ENCODE measurements around the gene CTF1.
"Not testable (repeated sequence)": the region's sequence is repeated elsewhere in the genome, so short reads cannot be mapped to it uniquely, and the experiment has no call there.

The CTF1 gene, protein sequence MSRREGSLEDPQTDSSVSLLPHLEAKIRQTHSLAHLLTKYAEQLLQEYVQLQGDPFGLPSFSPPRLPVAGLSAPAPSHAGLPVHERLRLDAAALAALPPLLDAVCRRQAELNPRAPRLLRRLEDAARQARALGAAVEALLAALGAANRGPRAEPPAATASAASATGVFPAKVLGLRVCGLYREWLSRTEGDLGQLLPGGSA

DNA sequence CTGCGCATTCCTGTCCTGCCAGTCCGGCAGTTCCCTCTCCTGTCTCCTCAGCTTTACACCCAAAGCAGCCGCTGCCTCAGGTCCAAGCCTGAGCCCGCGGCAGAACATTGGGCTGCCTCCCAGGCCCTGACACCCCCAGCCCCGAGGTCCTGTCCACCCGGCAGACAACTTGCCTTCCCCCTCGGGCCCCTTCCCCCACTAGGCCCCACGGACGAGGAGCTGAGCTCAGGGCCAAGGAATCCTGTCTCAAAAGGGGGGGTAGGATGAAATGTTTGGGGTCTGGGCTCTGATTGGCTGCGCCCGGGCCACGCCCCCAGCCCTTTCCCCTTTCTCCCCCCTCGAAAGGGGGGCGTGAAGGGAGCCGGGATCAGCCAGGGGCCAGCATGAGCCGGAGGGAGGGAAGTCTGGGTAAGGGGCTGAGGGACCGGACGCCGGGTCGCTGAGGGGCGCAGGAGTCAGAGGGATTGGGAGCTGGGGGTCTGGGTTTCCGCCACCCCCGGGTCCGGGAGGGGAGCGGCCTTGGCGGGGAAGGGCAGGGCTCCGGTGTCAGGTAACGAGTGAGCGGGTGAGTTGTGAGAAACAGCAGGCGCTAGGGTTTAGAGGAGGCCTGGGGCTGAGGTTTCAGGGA is at the start of gene CTF1:
TSS of gene CTF1 (plus strand) at position 354 of the 628 bp plus-strand sequence. CDS start at position 384, 30 bp downstream.
- DNase-seq (ENCODE audit: low read depth), result no peak

DNA sequence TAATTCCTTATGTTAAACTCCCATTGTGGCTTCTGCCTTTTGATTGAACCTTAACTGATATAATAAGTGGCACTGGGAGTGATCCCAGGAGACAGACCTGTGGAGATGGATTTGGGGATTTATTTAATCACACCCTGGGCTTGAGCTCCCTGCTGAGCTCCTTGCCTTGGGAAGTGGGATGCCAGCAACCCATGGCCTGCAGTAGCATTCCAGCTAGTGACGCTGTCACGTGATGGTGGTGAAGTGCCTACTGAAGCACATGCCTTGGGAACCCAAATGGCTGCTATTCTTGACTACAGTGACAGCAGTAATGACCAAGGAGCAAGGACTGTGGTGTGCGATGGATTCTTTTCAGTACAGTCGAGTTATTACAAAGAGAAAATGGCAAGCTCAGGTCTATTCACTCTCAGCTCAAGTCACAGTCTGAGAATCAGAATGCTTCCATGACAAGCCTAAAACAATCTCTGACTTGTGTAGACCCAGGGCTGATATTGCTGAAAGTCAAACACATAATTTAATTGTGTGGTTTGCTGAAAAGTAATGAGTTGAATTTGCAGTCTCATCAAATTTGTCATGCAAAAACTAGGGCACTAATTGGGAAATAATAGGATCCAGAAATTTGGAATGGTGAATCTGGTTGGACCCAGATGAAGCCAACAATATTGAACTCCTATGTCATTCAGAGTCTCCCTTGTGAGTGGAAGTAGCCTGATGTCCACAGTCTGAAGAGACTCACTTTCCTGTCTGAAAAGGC is 49.6 kb upstream of the CTF1 start:
- no peak for DNase-seq (ENCODE audit: low read depth)

DNA sequence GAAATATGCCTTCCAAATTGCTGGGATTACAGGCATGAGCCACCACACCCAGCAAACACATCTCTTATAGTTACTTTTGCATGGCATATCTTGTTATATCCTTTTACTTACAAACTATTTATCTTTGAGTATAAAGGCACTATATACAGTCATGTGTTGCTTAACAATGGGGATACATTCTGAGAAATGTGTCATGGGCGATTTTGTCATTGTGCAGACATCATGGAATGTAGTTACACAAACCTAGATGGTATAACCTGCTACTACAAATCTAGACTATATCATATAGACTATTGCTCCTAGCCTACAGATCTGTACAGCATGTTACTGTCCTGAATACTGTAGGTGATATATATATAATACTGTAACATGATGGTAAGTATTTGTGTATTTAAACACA is 46.2 kb upstream of the CTF1 start:
- no peak for DNase-seq (ENCODE audit: low read depth)

DNA sequence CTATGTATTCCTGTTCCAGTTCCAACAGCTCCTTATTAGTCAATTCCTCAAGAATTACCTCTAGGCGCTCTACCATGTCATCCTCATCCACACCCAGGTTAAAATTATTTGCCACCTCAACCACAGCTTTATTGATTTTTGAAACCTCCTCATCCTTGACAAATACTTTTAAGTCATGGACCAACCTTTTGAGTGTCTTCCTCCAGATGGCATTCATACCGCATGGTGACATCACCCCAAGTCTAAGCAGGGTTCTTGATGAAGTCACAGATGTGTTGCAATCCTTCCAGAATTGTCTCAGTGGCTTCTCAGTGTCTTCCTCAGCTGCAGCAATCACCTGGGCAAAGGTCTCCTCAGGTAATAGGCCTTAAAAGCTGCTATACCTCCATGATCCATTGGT is 42.7 kb upstream of the CTF1 start:
- no peak for DNase-seq (ENCODE audit: low read depth)

DNA sequence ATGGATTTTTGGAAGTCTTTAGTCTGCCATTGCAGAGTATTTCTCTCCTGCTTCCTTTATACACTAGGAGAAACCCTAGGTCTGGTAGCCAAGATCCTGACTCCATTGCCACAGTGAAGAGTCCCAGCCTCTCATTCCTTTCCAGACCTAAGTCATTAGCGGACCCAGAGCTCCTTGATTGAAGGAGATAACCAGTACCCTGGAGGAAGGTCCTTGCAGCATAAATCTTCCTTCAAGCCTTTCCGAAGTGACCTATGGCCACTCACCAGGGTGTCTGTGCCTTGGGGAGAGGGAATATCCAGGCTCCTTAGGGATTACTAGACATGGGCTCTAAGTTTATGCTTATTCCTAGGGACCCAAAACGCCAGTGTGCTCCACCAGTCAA is 38.3 kb upstream of the CTF1 start:
- DNase-seq (ENCODE audit: low read depth), result no peak

DNA sequence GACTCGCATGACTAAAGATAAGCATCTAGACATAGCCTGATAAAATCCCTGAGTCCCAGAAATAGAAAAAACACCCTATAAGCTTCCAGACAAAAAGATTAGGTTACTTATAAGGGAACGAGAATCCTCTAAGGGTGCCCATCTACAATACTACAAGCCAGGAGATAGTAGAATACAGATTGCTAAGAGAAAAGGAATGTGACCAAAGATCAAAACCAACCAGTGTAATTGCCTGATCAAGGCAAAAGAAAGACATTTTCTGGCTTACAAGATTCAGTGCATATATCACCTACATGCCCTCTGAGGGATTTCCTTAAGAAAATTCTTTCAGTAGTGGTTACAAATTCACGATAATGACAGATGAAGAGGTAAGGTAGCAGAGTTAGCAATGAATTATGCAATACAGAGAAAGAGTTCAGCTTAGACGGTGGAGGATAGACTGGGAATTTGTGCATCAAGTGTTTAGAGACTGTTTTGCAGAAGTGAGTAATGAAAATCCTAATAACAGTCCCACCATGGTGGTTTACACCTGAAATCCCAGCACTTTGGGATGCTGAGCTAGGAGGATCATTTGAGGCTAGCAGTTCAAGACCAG is 37.5 kb upstream of the CTF1 start:
- no peak for DNase-seq (ENCODE audit: low read depth)

DNA sequence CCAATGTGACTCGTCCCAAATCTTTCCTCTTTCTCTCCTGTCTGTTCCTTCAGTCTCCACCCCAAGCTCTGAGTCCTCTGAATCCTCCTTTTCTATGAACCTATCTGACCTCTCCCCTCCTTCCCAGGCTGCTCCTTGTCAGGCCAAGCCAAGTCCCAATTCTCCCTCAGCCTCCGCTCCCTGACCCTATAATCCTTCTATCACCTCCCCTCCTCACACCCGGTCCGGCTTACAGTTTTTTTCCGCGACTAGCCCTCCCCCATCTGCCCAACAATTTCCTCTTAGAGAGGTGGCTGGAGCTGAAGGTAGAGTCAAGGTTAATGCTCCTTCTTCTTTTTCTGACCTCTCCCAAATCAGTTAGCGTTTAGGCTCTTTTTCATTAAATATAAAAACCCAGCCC is 35.7 kb upstream of the CTF1 start:
- DNase-seq (ENCODE audit: low read depth), result not testable (repeated sequence)

DNA sequence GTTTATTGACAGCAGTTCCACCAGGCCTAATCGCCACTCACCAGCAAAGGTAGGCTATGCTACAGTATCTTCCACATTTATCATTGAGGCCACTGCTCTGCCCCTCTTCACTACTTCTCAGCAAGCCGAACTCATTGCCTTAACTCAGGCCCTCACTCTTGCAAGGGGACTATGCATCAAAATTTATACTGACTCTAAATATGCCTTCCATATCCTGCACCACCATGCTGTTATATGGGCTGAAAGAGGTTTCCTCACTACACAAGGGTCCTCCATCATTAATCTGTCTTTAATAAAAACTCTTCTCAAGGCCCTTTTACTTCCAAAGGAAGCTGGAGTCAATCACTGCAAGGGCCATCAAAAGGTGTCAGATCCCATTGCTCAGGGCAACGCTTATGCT is 33.2 kb upstream of the CTF1 start:
- not testable (repeated sequence) for DNase-seq (ENCODE audit: low read depth)

DNA sequence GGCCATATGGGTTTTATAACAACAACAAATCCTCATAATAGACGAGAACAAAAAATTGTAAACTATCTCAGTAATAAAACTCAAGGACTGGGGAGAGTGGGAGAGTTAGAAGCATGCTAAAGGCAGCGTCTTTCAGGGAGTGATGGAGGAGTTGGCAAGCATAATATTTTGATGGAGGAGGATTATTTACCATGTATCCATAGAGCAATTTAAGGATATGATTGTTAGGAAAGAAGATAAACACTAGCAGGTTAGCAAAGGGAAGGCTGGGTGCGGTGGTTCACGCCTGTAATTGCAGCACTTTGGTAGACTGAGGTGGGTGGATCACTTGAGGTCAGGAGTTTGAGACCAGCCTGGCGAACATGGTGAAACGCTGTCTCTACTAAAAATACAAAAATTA is 30.4 kb upstream of the CTF1 start:
- DNase-seq (ENCODE audit: low read depth), result no peak

DNA sequence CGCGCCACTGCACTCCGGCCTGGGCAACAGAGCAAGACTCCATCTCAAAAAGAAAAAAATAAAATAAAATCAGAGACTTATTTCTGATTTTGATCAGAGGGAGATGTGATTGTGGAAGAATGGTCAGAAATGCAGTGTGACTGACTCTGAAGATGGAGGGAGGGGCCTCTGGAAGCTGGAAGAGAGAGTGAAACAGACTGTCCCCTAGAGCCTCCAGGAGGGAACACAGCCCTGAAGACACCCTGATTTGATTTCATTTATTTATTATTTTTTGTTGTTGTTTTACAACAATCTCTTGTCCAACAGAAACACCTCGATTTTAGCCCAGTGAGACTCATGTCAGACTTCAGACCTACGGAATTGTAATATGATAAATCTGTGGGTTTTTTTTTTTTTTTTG is 28.7 kb upstream of the CTF1 start:
- no peak for DNase-seq (ENCODE audit: low read depth)

DNA sequence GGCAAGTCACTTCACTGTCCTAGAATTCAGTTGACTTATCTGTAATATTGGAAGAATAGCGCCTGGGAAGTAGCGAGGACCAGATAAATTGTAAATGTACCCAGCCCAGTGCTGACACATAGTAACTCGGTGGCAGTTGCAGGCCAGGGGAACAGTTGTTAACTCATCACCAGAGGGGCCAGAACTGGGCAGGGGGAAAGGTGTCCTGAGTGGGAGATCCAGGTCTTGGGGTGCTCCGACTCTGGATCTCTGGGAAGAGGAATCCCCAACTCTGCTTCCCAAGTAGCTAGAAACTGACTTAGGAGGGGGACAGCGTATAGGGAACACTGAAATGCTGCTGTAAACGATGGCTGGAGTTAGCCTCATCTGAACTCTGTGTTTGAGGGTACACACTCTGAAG is 25.5 kb upstream of the CTF1 start:
- no peak for DNase-seq (ENCODE audit: low read depth)

DNA sequence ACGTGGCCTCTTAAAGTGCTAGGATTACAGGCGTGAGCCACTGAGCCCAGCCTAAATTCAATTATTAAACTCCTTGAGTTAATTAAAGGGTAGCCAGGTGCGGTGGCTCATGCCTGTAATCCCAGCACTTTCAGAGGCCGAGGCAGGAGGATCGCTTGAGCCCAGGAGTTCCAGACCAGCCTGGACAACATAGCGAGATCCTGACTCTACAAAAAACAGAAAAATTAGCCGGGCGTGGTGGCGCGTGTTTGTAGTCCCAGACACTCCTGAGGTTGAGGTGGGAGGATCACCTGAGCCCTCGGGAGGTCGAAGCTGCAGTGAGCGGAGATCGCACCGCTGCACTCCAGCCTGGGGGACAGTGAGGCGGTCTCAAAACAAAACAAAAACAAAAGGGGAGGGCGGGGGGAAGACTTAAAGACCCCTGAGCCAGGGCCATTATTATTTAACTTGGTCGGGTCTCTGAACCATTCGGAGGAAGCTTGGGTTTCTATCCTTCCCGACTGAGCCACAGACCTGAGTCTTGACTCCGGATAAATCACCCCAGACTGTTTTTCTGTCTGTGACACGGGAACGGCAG is 22.1 kb upstream of the CTF1 start:
- DNase-seq (ENCODE audit: low read depth), result no peak

DNA sequence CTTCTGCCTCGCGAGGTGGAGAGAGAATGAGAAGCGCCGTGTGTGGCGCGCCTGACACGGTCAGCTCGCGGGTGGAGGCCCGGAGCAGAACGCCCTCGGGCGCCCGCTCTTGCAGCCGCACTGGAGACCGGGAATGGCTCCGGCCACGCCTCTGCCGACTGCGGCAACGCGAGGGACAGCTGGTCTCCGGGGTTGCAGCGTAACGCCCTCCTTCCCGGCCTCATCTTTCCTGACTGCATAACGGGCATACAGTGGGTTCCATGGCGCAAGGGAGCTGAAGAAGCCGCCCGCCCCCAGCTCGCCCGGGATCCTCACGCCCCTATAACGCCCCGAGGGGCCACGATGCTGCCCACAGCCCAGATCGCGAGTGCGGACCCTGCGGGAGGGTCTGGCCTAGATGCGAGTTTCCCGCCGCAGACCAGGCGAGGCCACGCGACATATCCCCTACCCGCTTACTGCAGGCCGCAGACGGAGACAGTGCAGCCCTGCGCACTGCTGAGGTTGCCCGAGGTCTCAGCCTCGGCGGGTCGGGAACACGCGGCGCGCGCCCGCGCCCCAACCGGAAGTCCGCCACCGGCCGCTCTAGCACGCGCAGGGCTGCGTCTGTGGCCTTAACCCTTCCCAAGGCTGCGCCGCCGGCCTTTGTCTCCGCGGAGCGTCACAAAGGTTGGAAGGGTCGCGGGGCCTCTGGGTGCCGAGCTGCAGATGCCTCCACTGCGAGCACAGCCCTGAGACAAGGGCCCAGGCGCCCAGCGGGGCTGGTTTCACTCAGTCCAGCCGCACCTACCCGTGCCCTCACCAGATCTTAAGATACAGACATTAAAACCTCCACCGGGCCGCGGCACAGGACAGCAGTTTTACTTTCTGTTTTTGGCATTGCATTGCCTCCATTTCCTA is 21.3 kb upstream of the CTF1 start:
- DNase-seq (ENCODE audit: low read depth), result peak; percentile 87

DNA sequence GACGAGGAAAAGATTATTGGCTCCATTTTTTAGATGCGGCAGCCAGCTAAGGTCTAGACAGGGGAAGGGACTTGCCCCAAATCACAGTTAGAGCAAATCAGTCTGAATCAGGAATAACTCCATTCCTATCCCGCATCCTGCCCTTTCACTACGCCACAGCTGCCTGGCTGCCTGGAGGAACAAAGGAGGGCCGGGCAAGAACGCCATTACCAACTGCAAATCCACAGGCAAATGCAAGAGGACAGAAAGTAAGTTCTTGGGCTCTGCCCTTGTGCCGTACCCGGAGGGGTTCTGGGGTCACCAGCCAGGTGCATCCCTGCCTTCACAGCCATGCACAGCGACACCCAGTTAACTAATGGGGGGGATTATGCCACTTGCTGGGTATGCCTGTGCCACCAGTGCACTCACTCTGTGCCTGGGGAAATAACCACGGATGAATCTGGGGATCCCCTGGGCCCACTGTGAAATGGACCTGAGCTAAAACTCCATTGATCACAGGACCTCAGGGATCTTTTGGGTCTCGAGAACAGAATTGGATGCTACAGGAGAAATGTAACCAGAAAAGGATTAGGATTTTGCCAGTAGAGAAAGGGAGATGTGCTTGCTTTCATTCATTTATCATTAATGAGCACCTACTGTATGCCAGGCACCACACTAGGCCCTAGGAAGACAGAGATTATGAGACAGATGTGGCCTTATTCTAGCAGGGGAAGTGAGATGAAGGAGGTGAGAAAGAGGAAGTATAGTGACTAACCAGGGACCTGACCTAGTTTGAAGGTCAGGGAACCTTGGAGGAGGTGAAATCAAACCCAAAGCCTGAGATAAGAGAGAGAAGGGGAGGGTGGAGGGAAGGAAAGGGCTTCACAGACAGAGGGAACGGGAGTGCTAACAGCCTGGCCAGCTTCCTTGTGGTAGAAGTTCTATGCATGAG is 20.3 kb upstream of the CTF1 start:
- no peak for DNase-seq (ENCODE audit: low read depth)

DNA sequence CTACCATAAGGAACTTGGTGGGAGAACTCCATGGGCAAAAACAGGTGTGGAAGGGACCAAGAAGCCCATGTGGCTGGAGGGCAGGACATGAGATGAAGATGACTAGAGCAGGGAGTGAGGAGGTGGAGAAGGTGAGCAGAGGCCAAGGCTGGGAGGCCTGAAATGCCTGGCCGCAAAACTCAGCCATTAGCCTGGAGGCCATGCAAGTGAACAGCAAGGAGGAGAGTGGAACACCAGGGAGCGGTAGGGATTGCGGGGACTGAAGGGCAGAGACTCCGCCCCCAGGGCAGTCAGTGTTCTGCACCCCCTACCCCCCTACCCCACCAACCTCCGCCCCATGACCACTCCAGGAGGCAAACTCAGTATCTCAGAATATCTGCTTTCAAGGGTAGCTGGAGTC is 19.5 kb upstream of the CTF1 start:
- no peak for DNase-seq (ENCODE audit: low read depth)

DNA sequence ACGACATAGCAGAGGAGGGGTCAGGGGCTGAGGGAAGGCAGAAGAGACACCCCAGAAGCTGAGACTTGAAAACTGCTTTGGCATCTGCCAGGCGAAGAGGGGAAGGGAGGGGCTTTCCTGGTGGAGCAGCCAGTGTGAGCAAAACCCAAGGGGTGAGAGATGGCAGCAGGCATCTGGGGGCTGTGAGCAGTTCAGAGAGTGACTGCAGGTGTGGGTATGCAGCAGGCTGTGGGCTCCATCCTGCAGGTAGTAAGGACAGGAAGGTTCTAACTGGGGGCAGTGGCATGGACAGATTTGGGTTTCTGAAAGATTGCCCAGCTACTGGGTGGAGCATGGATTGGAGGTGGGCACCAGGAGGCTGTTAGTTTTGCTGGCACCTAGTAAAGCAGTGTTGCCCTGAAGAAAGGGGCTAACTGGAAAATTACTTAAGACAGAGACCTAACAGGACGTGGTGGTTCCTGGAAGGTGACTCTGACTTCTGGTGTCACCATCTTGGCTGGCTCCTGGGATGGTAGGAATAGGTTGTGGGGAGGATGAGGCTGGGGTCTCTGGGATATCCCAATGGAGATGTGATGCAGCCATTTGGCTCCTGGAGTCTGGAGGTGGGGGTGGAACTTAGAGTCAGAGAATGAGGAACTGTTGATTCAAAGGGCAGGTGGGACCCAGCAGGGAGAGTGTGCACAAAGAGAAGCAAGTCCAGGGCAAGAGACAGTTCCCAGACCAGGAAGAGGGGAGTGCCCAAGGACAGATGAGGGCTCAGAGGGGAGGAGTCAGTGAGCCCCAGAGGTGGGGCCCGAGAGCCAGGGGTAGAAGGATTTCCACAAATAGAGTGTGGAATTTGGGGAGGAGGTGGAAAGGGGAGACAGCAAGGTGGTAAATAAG is 13.7 kb upstream of the CTF1 start:
- no peak for DNase-seq (ENCODE audit: low read depth)

DNA sequence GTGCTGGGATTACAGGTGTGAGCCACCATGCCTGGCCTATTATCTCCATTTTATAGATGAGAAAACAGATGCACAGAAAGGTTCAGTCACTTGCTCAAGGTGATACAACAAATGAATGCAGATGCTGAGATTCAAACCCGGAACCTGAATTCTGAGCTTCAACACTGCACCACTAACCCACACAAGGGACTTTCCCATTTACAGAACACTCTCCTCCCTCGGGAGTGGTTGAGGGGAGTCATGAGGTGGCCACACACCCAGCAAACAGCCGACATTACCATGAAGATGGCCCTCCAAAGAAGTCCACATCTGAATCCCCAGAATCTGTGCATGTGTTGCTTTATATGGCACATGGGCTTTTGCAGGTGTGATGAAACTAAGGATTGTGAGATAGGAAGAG is 11.7 kb upstream of the CTF1 start:
- no peak for DNase-seq (ENCODE audit: low read depth)

DNA sequence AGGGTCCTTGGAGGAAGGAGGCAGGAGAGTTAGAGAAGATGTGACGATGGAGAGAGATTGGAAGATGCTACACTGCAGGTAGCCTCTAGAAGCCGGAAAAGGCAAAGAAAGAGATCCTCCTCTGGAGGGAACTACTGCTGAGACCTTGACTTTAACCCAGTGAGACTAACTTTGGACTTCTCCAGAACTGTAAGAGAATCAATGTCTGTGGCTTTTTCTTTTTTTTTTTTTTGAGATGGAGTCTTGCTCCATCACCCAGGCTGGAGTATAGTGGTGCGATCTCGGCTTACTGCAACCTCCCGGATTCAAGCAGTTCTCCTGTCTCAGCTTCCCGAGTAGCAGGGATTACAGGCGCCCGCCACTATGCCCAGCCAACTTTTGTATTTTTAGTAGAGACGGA is 11.2 kb upstream of the CTF1 start:
- no peak for DNase-seq (ENCODE audit: low read depth)

DNA sequence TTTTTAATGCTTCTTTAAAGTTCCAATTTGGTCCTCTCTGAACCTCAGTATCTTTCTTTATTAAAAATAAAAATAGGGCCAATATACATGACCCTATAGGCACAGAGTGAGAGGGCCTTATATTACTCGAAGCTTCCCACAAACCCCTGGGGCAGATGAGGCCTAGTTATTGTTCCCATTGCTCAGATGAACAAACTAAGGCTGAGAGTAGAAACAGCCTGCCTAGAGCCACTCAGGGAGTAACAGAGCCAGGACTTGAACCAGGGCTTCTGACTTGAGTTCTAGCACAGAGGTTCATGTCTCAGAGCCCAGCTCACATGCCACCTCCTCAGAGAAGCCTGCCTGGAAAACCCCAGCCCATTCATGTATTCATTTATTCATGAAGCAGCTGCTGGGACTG is 10.3 kb upstream of the CTF1 start:
- no peak for DNase-seq (ENCODE audit: low read depth)

DNA sequence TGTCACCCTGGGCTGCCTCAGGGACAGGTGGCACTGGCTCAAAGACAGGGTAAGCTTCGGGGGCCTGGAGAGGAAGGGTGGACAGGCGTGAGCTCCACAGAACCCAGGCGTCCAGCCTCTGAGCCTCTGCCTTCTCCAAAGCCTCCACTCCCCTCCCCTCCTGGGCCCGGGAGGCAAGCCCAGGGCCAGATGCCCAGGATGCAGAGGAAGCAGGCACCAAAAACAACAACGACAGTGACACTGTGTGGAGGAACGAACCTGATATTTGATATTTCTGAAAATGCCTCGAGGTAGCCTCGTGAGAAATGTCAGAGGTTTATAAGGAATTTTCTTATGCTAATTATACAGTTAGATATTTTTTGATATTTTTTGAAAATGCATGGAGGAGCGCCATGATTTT is 8.5 kb upstream of the CTF1 start:
- no peak for DNase-seq (ENCODE audit: low read depth)
